H1 (cell line): ENCODE results near the gene TOR1AIP1. TPM values are rescaled to one million over a fixed set of nuclear protein-coding genes. Genes with fewer than 3 reads are reported as not detected.

Experiments used
- CTCF ChIA-PET: fragments of 300-600 bp; sonication (Branson Sonifier 250); formaldehyde crosslinking; loops from one replicate; lab custom pipeline; 2021; ENCODE audit not compliant: partially characterized antibody; lab: Charles Lee
- POLR2A ChIA-PET: fragments of 300-600 bp; sonication (Branson Sonifier 250); formaldehyde crosslinking; loops from one replicate; lab custom pipeline; 2021; ENCODE audit warnings: inconsistent platforms; ENCODE audit not compliant: partially characterized antibody; lab: Charles Lee
- DNase-seq, 2 experiments: peaks; one replicate each; pipeline versions ENCODE4 v3.0.0 to v3.0.0-alpha.2; 2010 to 2022; ENCODE audit warnings: low spot score in 2 of 2, low read depth in 1 of 2, mixed read lengths in 1 of 2
- FAIRE-seq: peaks from 2 replicates; lab custom pipeline; 2011; peaks lifted over from hg19 to GRCh38; lab: Jason Lieb, UNC
- H2AFZ ChIP-seq: 2 replicates; pipeline ENCODE4 v1.8.1; 2012; ENCODE audit warnings: low read length, inconsistent platforms
- H2AK5ac ChIP-seq: 2 replicates; pipeline ENCODE4 v1.6.1; 2013; ENCODE audit warnings: low read depth, low read length
- H2BK120ac ChIP-seq: replicated peaks from 2 replicates; pipeline ENCODE3; 2013; ENCODE audit warnings: low read depth, low read length, inconsistent platforms
- H2BK12ac ChIP-seq: 2 replicates; pipeline ENCODE4 v1.6.1; 2013; ENCODE audit warnings: low read depth, low read length
- H2BK15ac ChIP-seq: 2 replicates; pipeline ENCODE4 v1.6.1; 2013; ENCODE audit warnings: low read length
- H2BK20ac ChIP-seq: 2 replicates; pipeline ENCODE4 v1.6.1; 2013; ENCODE audit warnings: low read length
- H2BK5ac ChIP-seq: 2 replicates; pipeline ENCODE4 v1.6.1; 2013; ENCODE audit warnings: low read depth, low read length
- H3K14ac ChIP-seq: 2 replicates; pipeline ENCODE4 v1.6.1; 2013; ENCODE audit warnings: inconsistent platforms; ENCODE audit not compliant: insufficient read length
- H3K18ac ChIP-seq: 2 replicates; pipeline ENCODE4 v1.6.1; 2013; ENCODE audit warnings: low read length; ENCODE audit errors: extremely low read depth
- H3K23ac ChIP-seq: 2 replicates; pipeline ENCODE4 v1.6.1; 2013; ENCODE audit warnings: inconsistent platforms; ENCODE audit not compliant: insufficient read length
- H3K23me2 ChIP-seq: 2 replicates; pipeline ENCODE4 v1.6.1; 2013; ENCODE audit warnings: low read depth, low read length
- H3K27ac ChIP-seq: 2 replicates; pipeline ENCODE4 v1.6.1; 2011; ENCODE audit warnings: low read depth, low read length, inconsistent platforms
- H3K27me3 ChIP-seq, 4 experiments: replicated peaks in 1 of 4; 1 replicate in 1 of 4; 2 replicates in 3 of 4; pipeline versions ENCODE4 v1.6.1 to v1.8.1; 2011 to 2013; ENCODE audit warnings: low read length in 3 of 4, mild to moderate bottlenecking in 3 of 4, inconsistent platforms in 2 of 4, mixed read lengths in 2 of 4, moderate library complexity in 1 of 4; ENCODE audit not compliant: control insufficient read depth in 3 of 4, insufficient read depth in 3 of 4; ENCODE audit errors: extremely low read depth in 1 of 4
- H3K36me3 ChIP-seq, 4 experiments: 2 replicates each; pipeline versions ENCODE4 v1.6.1 to v1.8.1; 2011 to 2013; ENCODE audit warnings: mild to moderate bottlenecking in 4 of 4, low read length in 3 of 4, moderate library complexity in 2 of 4, control low read depth in 1 of 4, inconsistent platforms in 1 of 4; ENCODE audit not compliant: insufficient read depth in 4 of 4, control insufficient read depth in 2 of 4
- H3K4ac ChIP-seq: replicated peaks from 2 replicates; pipeline ENCODE3; 2013; ENCODE audit warnings: low read length, low read depth, mixed read lengths, inconsistent platforms; ENCODE audit not compliant: insufficient read length
- H3K4me1 ChIP-seq, 4 experiments: replicated peaks in 1 of 4; 1 replicate in 1 of 4; 2 replicates in 3 of 4; pipeline versions ENCODE4 v1.6.1 to v1.8.1; 2011 to 2013; ENCODE audit warnings: low read length in 3 of 4, inconsistent platforms in 2 of 4, mixed read lengths in 1 of 4; ENCODE audit not compliant: insufficient read depth in 4 of 4, control insufficient read depth in 3 of 4
- H3K4me2 ChIP-seq, 2 experiments: 2 replicates each; pipeline versions ENCODE4 v1.6.1 to v1.8.1; 2011 to 2013; ENCODE audit warnings: low read depth in 2 of 2, low read length in 2 of 2, control low read depth in 1 of 2, inconsistent platforms in 1 of 2, mild to moderate bottlenecking in 1 of 2; ENCODE audit not compliant: insufficient read depth in 1 of 2
- H3K4me3 ChIP-seq, 4 experiments: fragments of 200-600, 300-600 bp in 1 of 4; sonication (generic), shearing (Covaris generic), sonication (Bioruptor Twin) in 1 of 4; 2 replicates each; pipeline versions ENCODE4 v1.5.1 to v1.8.1; 2011 to 2016; ENCODE audit warnings: low read length in 4 of 4, low read depth in 3 of 4, control low read depth in 2 of 4, inconsistent platforms in 2 of 4, mild to moderate bottlenecking in 2 of 4, mixed read lengths in 1 of 4, moderate library complexity in 1 of 4; ENCODE audit not compliant: insufficient read depth in 2 of 4; ENCODE audit errors: extremely low read depth in 1 of 4
- H3K56ac ChIP-seq: replicated peaks from 2 replicates; pipeline ENCODE3; 2013; ENCODE audit warnings: low read depth, mild to moderate bottlenecking, mixed read lengths, low read length, inconsistent platforms; ENCODE audit not compliant: insufficient read length
- H3K79me1 ChIP-seq: 2 replicates; pipeline ENCODE4 v1.6.1; 2013; ENCODE audit warnings: low read depth, low read length, control low read depth
- H3K79me2 ChIP-seq, 2 experiments: 2 replicates each; pipeline versions ENCODE4 v1.6.1 to v1.8.1; 2012 to 2013; ENCODE audit warnings: low read length in 2 of 2, mild to moderate bottlenecking in 2 of 2, inconsistent platforms in 1 of 2; ENCODE audit not compliant: insufficient read depth in 2 of 2, control insufficient read depth in 1 of 2
- H3K9ac ChIP-seq, 4 experiments: replicated peaks in 1 of 4; 1 replicate in 1 of 4; 2 replicates in 3 of 4; pipeline versions ENCODE4 v1.6.1 to v1.8.1; 2011 to 2013; ENCODE audit warnings: low read depth in 3 of 4, low read length in 3 of 4, control low read depth in 2 of 4, mild to moderate bottlenecking in 2 of 4, moderate library complexity in 2 of 4, inconsistent platforms in 1 of 4; ENCODE audit errors: extremely low read depth in 1 of 4
- H3K9me3 ChIP-seq, 2 experiments: 2 replicates each; pipeline versions ENCODE4 v1.6.1 to v1.8.1; 2012 to 2013; ENCODE audit warnings: mild to moderate bottlenecking in 2 of 2, moderate library complexity in 2 of 2, control low read depth in 1 of 2, inconsistent platforms in 1 of 2, low read depth in 1 of 2, low read length in 1 of 2, mixed read lengths in 1 of 2; ENCODE audit not compliant: insufficient read depth in 2 of 2
- H4K20me1 ChIP-seq, 2 experiments: replicated peaks in 1 of 2; 2 replicates each; pipeline versions ENCODE3 to v1.8.1; 2011 to 2013; ENCODE audit warnings: inconsistent platforms in 2 of 2, low read length in 2 of 2, mild to moderate bottlenecking in 1 of 2; ENCODE audit not compliant: insufficient read depth in 2 of 2, control insufficient read depth in 1 of 2
- H4K5ac ChIP-seq: 2 replicates; pipeline ENCODE4 v1.6.1; 2013; ENCODE audit warnings: low read length, low read depth, mixed read lengths, inconsistent platforms; ENCODE audit not compliant: insufficient read length
- H4K8ac ChIP-seq: 2 replicates; pipeline ENCODE4 v1.8.0; 2013; ENCODE audit warnings: mild to moderate bottlenecking, moderate library complexity, low read length, inconsistent platforms; ENCODE audit not compliant: insufficient read depth; ENCODE audit errors: extremely low read depth
- H4K91ac ChIP-seq: replicated peaks from 2 replicates; pipeline ENCODE3; 2013; ENCODE audit warnings: low read length, mixed read lengths, inconsistent platforms; ENCODE audit not compliant: insufficient read length
- WGBS, 2 experiments: shearing (Covaris generic) in 1 of 2; methylation state at CpG; one replicate each; pipeline versions ENCODE4 v1.1.6 to v1.1.7; 2013 to 2015; ENCODE audit warnings: low lambda C conversion rate in 2 of 2, mixed read lengths in 2 of 2, inconsistent platforms in 1 of 2, low coverage in 1 of 2, missing lambda C conversion rate in 1 of 2; ENCODE audit not compliant: insufficient replicate concordance in 2 of 2, insufficient coverage in 1 of 2, insufficient read length in 1 of 2; ENCODE audit errors: extremely low coverage in 1 of 2, missing lambda C conversion rate in 1 of 2; 5-methylcytosine and 5-hydroxymethylcytosine counted together
- polyA plus RNA-seq, 7 experiments: library from polyadenylated mRNA; depleted of rRNA in 3 of 7; stranded (reverse) in 5 of 7; unstranded in 2 of 7; fragments of >200 nt in 5 of 7; fragments of 200-250 nt in 2 of 7; gene quantifications; 1 replicate in 5 of 7; 2 replicates in 1 of 7; 4 replicates in 1 of 7; pipeline versions ENCODE4 v1.2.1 to v1.2.3, GENCODE V29; 2011 to 2013; ENCODE audit warnings: missing spikeins in 2 of 7, mixed read lengths in 2 of 7
- total RNA-seq: library from RNA; stranded (reverse); fragmentation: NEBNext Ultra II Directional; extraction: Animal tissue kit (Norgen Biotek cat#: 25700); gene quantifications from 2 replicates; pipeline ENCODE4 v1.2.1, GENCODE V29; 2021

The TOR1AIP1 gene
- total and polyA plus RNA-seq, 2 of the 8 experiments (the other 6 are each of a cell fraction or from before 2014, with no cell fraction given), result 5.7 to 22.8 TPM

- Histone ChIP-seq H4K91ac (no peak overlapping the region), H2AK5ac (no peak overlapping the region), H3K4me1 (peaks cover 0 to 3% (median 0%) of the 10 kb centered on the region in 4 experiments; a peak in 1 of 7 replicates), H3K23me2 (no peaks in the 10 kb centered on the region), H2BK12ac (no peak overlapping the region), H3K56ac (no peak overlapping the region), H4K5ac (no peak overlapping the region), H3K79me2 (peaks cover 0 to 58% of the 10 kb centered on the region in 2 experiments; a peak in 2 of 4 replicates), H3K14ac (no peak overlapping the region), H3K9ac (no peak overlapping the region), H4K8ac (no peak overlapping the region), H3K23ac (no peak overlapping the region), H3K18ac (no peak overlapping the region), H2BK20ac (no peak overlapping the region), H2BK120ac (no peak overlapping the region), H3K4me2 (peak overlapping the region; percentile 36 to 70), H3K4me3 (peak overlapping the region in 1 of 4 experiments; percentile 94; a peak in 2 of 8 replicates), H2BK15ac (no peak overlapping the region), H3K27ac (no peak overlapping the region), H3K27me3 (no peaks in the 10 kb centered on the region), H2BK5ac (no peak overlapping the region), H3K79me1 (peaks cover 8% of the 10 kb centered on the region; the same call in 1 of the 2 replicates), H3K9me3 (no peaks in the 10 kb centered on the region), H3K4ac (no peak overlapping the region), H3K36me3 (peaks cover 2 to 12% (median 7%) of the 10 kb centered on the region in 4 experiments; a peak in 5 of 8 replicates), H4K20me1 (peaks cover 0 to 3% of the 10 kb centered on the region in 2 experiments), H2AFZ (no peak overlapping the region)
- WGBS, 2 experiments, result 86% methylated on average over 3 of the region's 3 CpGs; no CpG with 5 or more reads in 1 of the 2 experiments
- CTCF ChIA-PET, result interaction anchor here (0.9 to 1.0 kb wide), 2 partner anchors 10 to 23 kb away, joined by 3 read pairs; no protein-coding TSS in a partner anchor
- POLR2A ChIA-PET, result no interaction called here
- FAIRE-seq (no peak), DNase-seq (no peak)
These were observed 5.8 kb upstream of the TOR1AIP1 start for GRCh38 chr1:179876300-179876715.
